ENCODE measurements around the gene PHLDB2. TPM values are rescaled to one million over a fixed set of nuclear protein-coding genes. Genes with fewer than 3 reads are reported as not detected.

The PHLDB2 gene
- total and polyA plus RNA-seq, 10 of the 15 experiments (the other 5 are each of a cell fraction or from before 2014, with no cell fraction given), result 0.03 to 0.67 (median 0.40) TPM

DNA sequence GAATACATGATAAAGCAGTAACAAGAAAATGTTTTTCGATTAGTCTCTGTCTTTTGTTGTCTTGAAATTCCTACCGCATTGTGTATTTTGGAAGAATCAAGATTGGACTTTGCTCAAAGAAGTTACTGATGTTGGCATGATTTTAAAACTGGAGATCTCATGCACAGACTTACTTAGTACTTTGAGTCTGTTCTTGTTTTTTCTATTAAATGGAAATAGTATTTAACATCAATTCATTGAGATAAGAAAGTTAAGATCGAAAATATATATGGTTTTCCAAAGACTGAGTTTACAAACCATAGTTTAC is 122.3 kb downstream of the PHLDB2 start:
- Histone ChIP-seq H3K79me2 (ENCODE audit: control insufficient read depth, insufficient read depth, low read length) (peaks cover 27% of the 10 kb centered on the region), H3K4me3 (peak overlapping the region; percentile 22; the same call in 1 of the 2 replicates), H3K4me2 (ENCODE audit: control insufficient read depth, insufficient read depth) (peak overlapping the region; percentile 72), H3K36me3 (ENCODE audit: control insufficient read depth in 2 of 2, insufficient read depth in 2 of 2, low read length in 1 of 2) (peaks cover 0 to 5% of the 10 kb centered on the region in 2 experiments; a peak in 1 of 4 replicates), H3K27me3 (replicated peaks in 1 of 2; ENCODE audit: control insufficient read depth in 2 of 2, insufficient read depth in 2 of 2, low read length in 1 of 2) (no peaks in the 10 kb centered on the region), H3K9ac (ENCODE audit: control insufficient read depth, insufficient read depth, low read length) (no peak overlapping the region), H3K27ac (ENCODE audit: control insufficient read depth, insufficient read depth) (no peak overlapping the region), H3K9me3 (replicated peaks; ENCODE audit: control insufficient read depth, insufficient read depth, low read length) (no peaks in the 10 kb centered on the region), H3K4me1 (ENCODE audit: control insufficient read depth, insufficient read depth, low read length) (peaks cover 5% of the 10 kb centered on the region), H2AFZ (ENCODE audit: control insufficient read depth, low read depth, low read length) (no peak overlapping the region), H4K20me1 (ENCODE audit: control insufficient read depth, insufficient read depth) (no peaks in the 10 kb centered on the region)
- ATAC-seq, result no peak
- POLR2A ChIA-PET, result interaction anchor here (0.9 kb wide), 1 partner anchor 8 kb away, joined by 3 read pairs; no protein-coding TSS in a partner anchor
- intact Hi-C loops (cut with micrococcal nuclease; ENCODE audit: unreplicated experiment) (no loop called here), in situ Hi-C loops (cut with MboI) (no loop called here)
- DNase-seq (ENCODE audit: low read depth, low spot score), result no peak
- BruUV-seq (replicated peaks), result no TSS peak
- RAD21 ChIA-PET (ENCODE audit: unreplicated experiment), result interaction anchor here (1.3 to 2.4 kb wide), 2 partner anchors 9 to 32 kb away, joined by 4 to 9 read pairs; no protein-coding TSS in a partner anchor
- WGBS (ENCODE audit: insufficient coverage, insufficient replicate concordance, low lambda C conversion rate, missing lambda C conversion rate), result 99% methylated on average over 3 of the region's 3 CpGs
- no peak for FAIRE-seq
- CTCF ChIA-PET, result interaction anchor here (1.3 to 7.1 kb wide), 7 partner anchors 9 to 266 kb away, joined by 3 to 80 read pairs (median 5); no protein-coding TSS in a partner anchor
- SMC1A ChIA-PET (ENCODE audit: uncharacterized antibody, unreplicated experiment), result interaction anchor here (1.3 to 5.4 kb wide), 6 partner anchors 10 to 265 kb away, joined by 3 to 44 read pairs (median 6); partner anchors contain the start of gene TAGLN3
- TF ChIP-seq ZSCAN29 (IDR thresholded peaks at IDR 0.05) (no peak), ZBTB11 (CRISPR knock-in tag; IDR thresholded peaks at IDR 0.05) (no peak), SUPT20H (IDR thresholded peaks at IDR 0.05; ENCODE audit: borderline replicate concordance, control insufficient read depth, low read depth, low read length) (no peak), NR2C2 (IDR thresholded peaks at IDR 0.05; ENCODE audit: borderline replicate concordance, control insufficient read depth, insufficient read length, low read depth) (no peak), CBFB (IDR thresholded peaks at IDR 0.05; ENCODE audit: low read depth) (no peak), CHD2 (IDR thresholded peaks at IDR 0.05; ENCODE audit: borderline replicate concordance, low read depth, low read length) (no peak), RUNX3 (IDR thresholded peaks at IDR 0.05; ENCODE audit: low read length) (no peak), CTCF (IDR thresholded peaks at IDR 0.05 in 2 of 3, conservative IDR thresholded peaks at IDR 0.05 in 1 of 3; ENCODE audit: control insufficient read depth in 2 of 3, extremely low read depth in 1 of 3, insufficient read depth in 1 of 3, low read depth in 3 of 3, low read length in 3 of 3) (no peak), BACH1 (IDR thresholded peaks at IDR 0.05; ENCODE audit: borderline replicate concordance) (no peak), POLR2A (IDR thresholded peaks at IDR 0.05; ENCODE audit: low read depth, low read length) (no peak), RFX5 (IDR thresholded peaks at IDR 0.05; ENCODE audit: low read depth, low read length) (no peak), LARP7 (IDR thresholded peaks at IDR 0.05) (no peak), PRDM15 (CRISPR knock-in tag; IDR thresholded peaks at IDR 0.05) (no peak)
- TF ChIP-seq, protein P1, sequence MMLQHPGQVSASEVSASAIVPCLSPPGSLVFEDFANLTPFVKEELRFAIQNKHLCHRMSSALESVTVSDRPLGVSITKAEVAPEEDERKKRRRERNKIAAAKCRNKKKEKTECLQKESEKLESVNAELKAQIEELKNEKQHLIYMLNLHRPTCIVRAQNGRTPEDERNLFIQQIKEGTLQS (IDR thresholded peaks at IDR 0.05; ENCODE audit: borderline replicate concordance, extremely low read depth, low read depth, low read length), result no peak
